Stimulated activated naive B cell treated with anti-CD40 and anti-IgM and Interleukin-4, amounts not matched to agents 10 μg/mL and 1 μg/mL and 100 μg/mL, for 72 hours (primary cell): ENCODE measurements around the gene ATOSB.
"Not testable (repeated sequence)": the region's sequence is repeated elsewhere in the genome, so short reads cannot be mapped to it uniquely, and the experiment has no call there.

Experiments
- ATAC-seq, 2 donors: fragments of 150-1000 bp; cut with Tn5 transposase; replicated peaks; 2 replicates each; pipeline ENCODE4 v1.10.0; 2021; ENCODE audit warnings: moderate library complexity in 1 of 2
- DNase-seq: peaks from one replicate; pipeline ENCODE4 v3.0.0; 2021
- H3K27ac Mint-ChIP-seq: one replicate; pipeline ENCODE4 v1.8.0; 2022; ENCODE audit warnings: mild to moderate bottlenecking, mixed read lengths
- H3K27me3 Mint-ChIP-seq, 2 donors: one replicate each; pipeline ENCODE4 v1.8.0; 2022; ENCODE audit warnings: mixed read lengths in 2 of 2
- H3K36me3 Mint-ChIP-seq, 2 donors: one replicate each; pipeline ENCODE4 v1.8.0; 2022; ENCODE audit warnings: mixed read lengths in 2 of 2, mild to moderate bottlenecking in 1 of 2
- H3K4me1 Mint-ChIP-seq, 2 donors: one replicate each; pipeline ENCODE4 v1.8.0; 2022; ENCODE audit warnings: mixed read lengths in 2 of 2, mild to moderate bottlenecking in 1 of 2
- H3K4me3 Mint-ChIP-seq, 2 donors: one replicate each; pipeline ENCODE4 v1.8.0; 2022; ENCODE audit warnings: mild to moderate bottlenecking in 2 of 2, mixed read lengths in 2 of 2, moderate library complexity in 1 of 2
- H3K9me3 Mint-ChIP-seq, 2 donors: one replicate each; pipeline ENCODE4 v1.8.0; 2022; ENCODE audit warnings: mixed read lengths in 2 of 2, mild to moderate bottlenecking in 1 of 2

The ATOSB gene

DNA sequence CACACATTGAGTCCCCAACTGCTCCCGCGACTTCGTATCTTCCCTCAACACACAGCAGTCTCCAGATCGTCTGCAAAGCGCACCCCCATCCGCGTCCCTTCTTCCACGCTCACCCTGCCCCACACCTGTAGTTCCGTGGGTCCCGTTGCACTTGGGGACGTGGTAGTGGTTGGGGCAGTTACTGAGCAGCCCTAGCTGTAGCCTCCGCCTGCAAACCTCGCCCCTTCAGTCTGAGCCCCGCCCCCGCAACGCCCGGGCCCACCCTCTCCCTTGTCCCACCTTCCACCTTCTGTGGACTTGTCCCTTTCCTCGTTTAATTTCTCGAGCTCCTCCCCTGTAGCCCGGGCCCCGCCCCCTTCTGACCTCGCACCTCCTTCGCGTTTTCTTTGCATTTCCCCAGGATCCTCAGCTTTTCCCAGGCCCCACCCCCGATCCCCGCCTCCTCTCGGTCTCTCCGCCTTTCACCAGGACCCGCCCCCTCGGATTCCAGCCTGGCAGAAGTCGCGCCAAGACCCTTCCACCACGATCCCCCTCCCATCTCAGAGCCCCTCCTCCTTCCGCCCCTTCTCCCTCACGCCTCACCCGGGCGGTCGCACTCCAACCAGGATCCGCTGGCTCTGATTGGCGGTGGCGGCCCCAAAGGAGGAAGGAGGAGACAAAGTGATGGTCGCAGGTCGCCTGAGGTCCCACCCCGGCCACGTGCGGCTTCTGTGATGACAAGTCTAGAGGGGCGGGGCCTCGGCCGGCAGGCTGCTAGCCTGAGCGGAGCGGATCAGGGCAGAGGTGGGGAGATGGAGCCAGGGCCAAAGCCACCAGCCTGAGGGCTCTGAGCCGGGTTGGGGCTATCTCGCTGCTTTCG is at the start of gene ATOSB:
Gene ATOSB, minus strand, starts transcription at position 183 of the 859 bp plus-strand sequence. CDS start 7,588 bp downstream, outside the sequence.
- peak; percentile 73 to 75 for ATAC-seq
- peaks cover 0 to 5% of the 10 kb centered on the region in 2 donors for H3K36me3 Mint-ChIP-seq
- peaks cover 34 to 57% of the 10 kb centered on the region in 2 donors for H3K4me1 Mint-ChIP-seq
- peak; percentile 92 for DNase-seq
- H3K9me3 Mint-ChIP-seq = no peaks in the 10 kb centered on the region
- H3K4me3 Mint-ChIP-seq = peak within 1 kb of the TSS; percentile 93 to 96
- peak within 1 kb of the TSS; percentile 86 for H3K27ac Mint-ChIP-seq
- H3K27me3 Mint-ChIP-seq = no peaks in the 10 kb centered on the region

GRCh38 chr9:35164711-35165110 is 49.0 kb upstream of the ATOSB start:
- Mint-ChIP-seq H3K4me1 (peaks cover 4 to 5% of the 10 kb centered on the region in 2 donors), H3K27me3 (peaks cover 9 to 20% of the 10 kb centered on the region in 2 donors), H3K4me3 (no peak overlapping the region), H3K9me3 (no peaks in the 10 kb centered on the region), H3K27ac (no peak overlapping the region), H3K36me3 (no peaks in the 10 kb centered on the region)
- DNase-seq = no peak
- ATAC-seq = no peak

DNA sequence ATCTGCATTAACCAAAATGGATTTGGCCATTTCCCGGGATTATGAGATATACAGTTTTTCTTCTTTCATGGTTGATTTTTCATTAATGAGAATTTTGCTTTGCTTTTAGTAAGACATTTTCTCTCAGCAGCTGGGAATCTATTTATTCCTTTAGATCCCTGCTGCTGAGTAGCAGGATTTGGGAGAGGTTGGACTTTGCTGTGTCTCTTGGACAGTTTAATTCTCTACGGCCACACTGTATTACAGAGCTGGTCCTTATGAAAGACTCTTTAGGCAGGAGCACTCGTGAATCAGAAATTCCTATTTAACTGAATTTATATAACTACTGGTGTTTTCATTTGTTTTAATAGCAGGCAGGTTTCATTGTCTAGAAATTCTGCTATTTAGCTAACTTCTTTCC is 47.8 kb upstream of the ATOSB start:
- Mint-ChIP-seq H3K9me3 (no peaks in the 10 kb centered on the region), H3K27me3 (peaks cover 9 to 20% of the 10 kb centered on the region in 2 donors), H3K36me3 (no peaks in the 10 kb centered on the region), H3K4me3 (no peak overlapping the region), H3K27ac (no peak overlapping the region), H3K4me1 (peaks cover 4 to 9% of the 10 kb centered on the region in 2 donors)
- no peak for DNase-seq
- ATAC-seq = no peak

- H3K27me3 Mint-ChIP-seq = peaks cover 9 to 20% of the 10 kb centered on the region in 2 donors
- H3K36me3 Mint-ChIP-seq = no peaks in the 10 kb centered on the region
- no peaks in the 10 kb centered on the region for H3K9me3 Mint-ChIP-seq
- no peak for ATAC-seq
- H3K27ac Mint-ChIP-seq = no peak overlapping the region
- no peak for DNase-seq
- peak overlapping the region; percentile 88 to 91 for H3K4me3 Mint-ChIP-seq
- H3K4me1 Mint-ChIP-seq = peaks cover 4 to 9% of the 10 kb centered on the region in 2 donors
Measured at GRCh38 chr9:35162605-35163315, 47.1 kb upstream of the ATOSB start.

- H3K27me3 Mint-ChIP-seq = peaks cover 9 to 20% of the 10 kb centered on the region in 2 donors
- H3K4me1 Mint-ChIP-seq = peaks cover 4 to 9% of the 10 kb centered on the region in 2 donors
- H3K4me3 Mint-ChIP-seq = peak within 1 kb of the TSS; percentile 88 to 91
- ATAC-seq = peak; percentile 83 to 92
- H3K9me3 Mint-ChIP-seq = no peaks in the 10 kb centered on the region
- H3K36me3 Mint-ChIP-seq = no peaks in the 10 kb centered on the region
- peak; percentile 65 for DNase-seq
- H3K27ac Mint-ChIP-seq = peak within 1 kb of the TSS; percentile 42
Measured at GRCh38 chr9:35161713-35162604, 46.3 kb upstream of the ATOSB start, which contains the start of gene UNC13B. TSS of gene UNC13B (plus strand) at chr9:35162009. CDS start at chr9:35162284, 275 bp downstream.

GRCh38 chr9:35158501-35159280 is 43.0 kb upstream of the ATOSB start:
- H3K27ac Mint-ChIP-seq = no peak overlapping the region
- DNase-seq (no peak), ATAC-seq (no peak)
- H3K4me3 Mint-ChIP-seq = no peak overlapping the region
- H3K9me3 Mint-ChIP-seq = no peaks in the 10 kb centered on the region
- no peaks in the 10 kb centered on the region for H3K36me3 Mint-ChIP-seq
- H3K27me3 Mint-ChIP-seq = peaks cover 3 to 13% of the 10 kb centered on the region in 2 donors
- peaks cover 4 to 9% of the 10 kb centered on the region in 2 donors for H3K4me1 Mint-ChIP-seq

DNA sequence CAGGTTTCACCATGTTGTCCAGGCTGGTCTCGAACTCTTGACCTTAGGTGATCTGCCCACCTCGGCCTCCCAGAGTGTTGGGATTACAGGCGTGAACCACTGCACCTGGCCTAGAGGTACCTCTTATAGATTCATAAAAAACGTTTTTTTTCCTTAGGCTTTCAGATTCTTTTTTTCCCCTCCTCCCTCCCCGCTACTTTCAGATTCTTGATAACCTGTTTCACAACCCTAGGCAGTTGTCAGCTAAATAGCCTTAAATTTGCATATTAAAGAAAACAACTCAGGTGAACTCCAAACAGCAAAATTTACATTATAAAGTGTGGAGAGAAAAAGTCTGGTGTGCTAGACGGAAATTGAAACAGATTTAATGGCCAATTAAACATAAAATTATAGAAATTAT is 42.2 kb upstream of the ATOSB start:
- not testable (repeated sequence) for ATAC-seq, H3K27ac Mint-ChIP-seq, H3K4me3 Mint-ChIP-seq, DNase-seq, H3K9me3 Mint-ChIP-seq, H3K4me1 Mint-ChIP-seq, H3K36me3 Mint-ChIP-seq, H3K27me3 Mint-ChIP-seq

DNA sequence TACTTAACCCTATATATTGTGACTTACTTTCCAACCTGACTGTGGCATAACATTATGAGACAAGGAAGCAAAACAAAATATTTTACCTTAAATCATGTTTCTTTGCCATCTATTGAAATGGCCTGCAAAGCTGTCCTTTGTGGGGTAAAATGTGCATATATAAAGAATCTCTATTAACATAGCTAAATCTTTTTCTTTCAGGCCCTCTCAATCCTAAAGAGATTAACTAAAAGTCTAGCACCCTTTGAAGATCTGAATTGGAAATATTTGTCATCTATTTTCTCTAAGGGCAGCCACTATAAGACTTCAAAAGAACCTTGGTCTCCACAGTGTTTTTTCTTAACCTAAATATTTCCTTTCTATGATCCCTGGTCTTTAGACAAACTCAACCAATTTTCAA is 41.1 kb upstream of the ATOSB start:
- no peaks in the 10 kb centered on the region for H3K9me3 Mint-ChIP-seq

GRCh38 chr9:35152926-35153325 is 37.3 kb upstream of the ATOSB start:
- no peaks in the 10 kb centered on the region for H3K4me1 Mint-ChIP-seq
- H3K36me3 Mint-ChIP-seq = peaks cover 3 to 4% of the 10 kb centered on the region in 2 donors
- no peak overlapping the region for H3K4me3 Mint-ChIP-seq
- H3K9me3 Mint-ChIP-seq = peaks cover 15 to 19% of the 10 kb centered on the region in 2 donors
- DNase-seq = no peak
- H3K27ac Mint-ChIP-seq = no peak overlapping the region
- no peak for ATAC-seq
- H3K27me3 Mint-ChIP-seq = peaks cover 4 to 8% of the 10 kb centered on the region in 2 donors

More for the DNA sequence above, 41.1 kb upstream of the ATOSB start:
- Mint-ChIP-seq H3K27me3 (peaks cover 0 to 3% of the 10 kb centered on the region in 2 donors), H3K27ac (no peak overlapping the region), H3K36me3 (no peaks in the 10 kb centered on the region), H3K4me1 (peaks cover 3 to 4% of the 10 kb centered on the region in 2 donors), H3K4me3 (no peak overlapping the region)
- DNase-seq (no peak), ATAC-seq (no peak)

- not testable (repeated sequence) for DNase-seq, H3K36me3 Mint-ChIP-seq, H3K27me3 Mint-ChIP-seq, H3K27ac Mint-ChIP-seq, H3K4me3 Mint-ChIP-seq, H3K4me1 Mint-ChIP-seq, ATAC-seq
- H3K9me3 Mint-ChIP-seq = peaks cover 21 to 26% of the 10 kb centered on the region in 2 donors
Measured at GRCh38 chr9:35147941-35148563, 32.4 kb upstream of the ATOSB start.

DNA sequence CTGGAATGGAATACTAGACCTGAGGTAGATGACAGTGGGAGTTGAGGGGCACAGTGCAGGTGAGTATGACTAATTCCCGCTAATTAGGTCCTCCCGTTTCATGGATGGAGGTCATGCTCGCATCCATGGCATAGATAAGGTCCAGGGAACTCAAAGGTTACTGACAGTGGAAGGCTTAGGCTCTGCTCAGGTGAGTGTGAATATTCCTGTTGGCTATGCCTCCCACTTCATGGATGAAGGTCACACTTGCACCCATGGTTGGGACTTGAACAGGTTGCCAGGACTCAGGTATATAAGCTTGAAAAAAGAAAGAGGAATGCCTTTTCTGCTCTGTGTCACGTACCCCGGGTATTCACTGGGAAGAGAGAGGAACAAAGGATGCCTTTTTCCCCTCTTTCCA is 26.4 kb upstream of the ATOSB start:
- H3K4me3 Mint-ChIP-seq = no peak overlapping the region
- peaks cover 0 to 15% of the 10 kb centered on the region in 2 donors for H3K9me3 Mint-ChIP-seq
- no peaks in the 10 kb centered on the region for H3K36me3 Mint-ChIP-seq
- no peak overlapping the region for H3K27ac Mint-ChIP-seq
- no peaks in the 10 kb centered on the region for H3K4me1 Mint-ChIP-seq
- peaks cover 4 to 6% of the 10 kb centered on the region in 2 donors for H3K27me3 Mint-ChIP-seq
- no peak for ATAC-seq
- DNase-seq = no peak

DNA sequence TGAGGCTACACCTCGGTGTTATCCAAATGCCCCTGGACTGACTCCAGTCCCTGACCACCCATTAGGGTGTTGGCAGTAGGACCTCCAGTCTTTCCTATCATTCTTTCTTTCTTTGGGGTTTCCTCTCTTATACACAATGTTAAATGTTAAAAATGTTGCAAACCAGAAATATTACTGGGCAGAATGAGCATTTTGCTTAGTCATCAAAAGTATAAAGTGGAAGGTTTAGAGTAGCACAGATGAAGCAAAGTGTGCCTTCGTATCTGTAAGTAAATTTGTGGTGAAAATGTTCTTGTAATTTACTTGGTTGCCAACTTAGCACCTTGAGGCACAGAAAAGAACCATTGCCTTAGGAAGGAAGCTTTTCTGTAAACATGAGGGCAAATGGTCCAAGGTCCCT is 24.4 kb upstream of the ATOSB start:
- Mint-ChIP-seq H3K27me3 (peaks cover 8 to 10% of the 10 kb centered on the region in 2 donors), H3K4me1 (no peaks in the 10 kb centered on the region), H3K36me3 (no peaks in the 10 kb centered on the region), H3K27ac (no peak overlapping the region), H3K4me3 (no peak overlapping the region), H3K9me3 (peaks cover 0 to 15% of the 10 kb centered on the region in 2 donors)
- DNase-seq = no peak
- no peak for ATAC-seq

GRCh38 chr9:35136866-35137265 is 21.2 kb upstream of the ATOSB start:
- DNase-seq = no peak
- Mint-ChIP-seq H3K9me3 (peaks cover 0 to 8% of the 10 kb centered on the region in 2 donors), H3K36me3 (no peaks in the 10 kb centered on the region), H3K27me3 (peaks cover 8 to 26% of the 10 kb centered on the region in 2 donors), H3K4me3 (no peak overlapping the region), H3K27ac (no peak overlapping the region), H3K4me1 (no peaks in the 10 kb centered on the region)
- no peak for ATAC-seq
